NCI-H1930 (cell line): ENCODE results near the gene GPR176.
"Not testable (repeated sequence)": the region's sequence is repeated elsewhere in the genome, so short reads cannot be mapped to it uniquely, and the experiment has no call there.

Experiments
- DNase-seq, 2 experiments: peaks; one replicate each; lab custom pipeline; 2025; lab: John Stamatoyannopoulos, UW

Gene GPR176

DNA sequence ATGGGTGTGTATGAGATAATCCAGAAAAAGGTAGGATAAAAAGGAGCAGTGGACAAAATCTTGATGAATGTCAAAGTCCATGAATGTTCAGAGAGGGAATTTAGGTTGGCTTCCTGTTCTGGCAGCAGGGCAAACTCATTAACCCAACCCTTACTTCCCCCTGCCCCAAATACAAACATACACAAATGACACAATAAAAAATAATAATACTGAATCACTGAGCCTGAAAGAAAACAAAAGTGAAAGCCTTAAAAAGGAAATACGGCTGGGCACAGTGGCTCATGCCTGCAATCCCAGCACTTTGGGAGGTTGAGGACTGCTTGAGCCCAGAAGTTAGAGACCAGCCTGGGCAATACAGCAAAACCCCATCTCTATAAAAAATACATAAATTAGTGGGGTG, 62.9 kb downstream of the GPR176 start:
- no peak for DNase-seq

DNA sequence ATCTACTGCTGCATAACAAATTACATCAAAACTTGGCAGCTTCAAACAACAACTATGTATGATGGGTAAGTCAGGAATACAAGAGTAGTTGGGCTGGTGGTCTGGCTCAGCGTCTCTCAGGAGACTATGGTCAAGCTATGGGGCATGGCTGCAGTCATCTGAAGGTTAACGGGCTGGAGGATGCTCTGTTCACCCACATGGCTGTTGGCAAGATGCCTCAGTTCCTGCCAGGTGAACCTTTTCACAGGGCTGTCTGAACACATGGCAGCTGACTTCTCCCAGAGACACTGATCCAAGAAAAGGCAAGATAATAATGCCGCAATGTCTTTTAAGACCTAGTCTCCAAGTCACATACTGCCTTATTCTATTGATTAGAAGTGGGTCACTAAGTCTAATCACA, 63.7 kb downstream of the GPR176 start:
- no peak for DNase-seq

DNA sequence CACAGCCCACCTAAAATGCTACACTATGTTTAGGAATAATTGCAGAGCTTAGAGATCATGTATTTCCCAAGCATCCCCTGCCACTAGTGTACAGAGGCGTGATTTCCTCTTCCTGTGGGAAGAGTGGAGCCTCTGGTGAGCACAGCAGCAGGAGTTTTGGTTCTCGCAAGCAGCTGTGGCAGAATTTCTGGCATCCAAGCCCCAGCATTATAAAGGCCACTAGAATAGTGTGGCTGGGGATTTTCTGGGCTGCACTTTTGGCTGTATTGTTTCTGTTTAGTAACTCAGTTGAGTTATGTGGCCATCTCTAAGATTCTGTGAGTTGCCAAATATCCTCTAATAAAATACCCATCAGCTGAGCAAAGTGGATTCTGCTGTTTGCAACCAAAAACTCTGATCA, 64.7 kb downstream of the GPR176 start:
- DNase-seq, result no peak

DNA sequence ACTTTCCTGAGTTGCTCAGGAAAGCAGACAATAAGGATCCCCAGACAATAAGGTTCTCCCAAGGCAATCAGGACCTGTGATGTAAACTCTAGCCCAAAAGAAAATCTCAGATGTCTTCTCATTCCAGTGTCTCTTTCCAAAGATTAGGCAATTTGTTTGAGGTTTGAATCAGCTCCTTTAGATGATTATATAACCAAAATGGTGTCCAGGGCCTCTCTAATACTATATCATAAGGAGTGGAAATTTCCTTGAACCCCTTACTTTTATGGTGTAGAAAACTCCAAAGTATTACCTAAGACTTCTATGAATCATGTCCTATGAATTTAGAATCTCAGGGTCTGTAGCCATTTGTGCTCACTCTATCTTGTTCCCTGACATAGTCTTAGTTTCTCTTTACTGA, 65.9 kb downstream of the GPR176 start:
- no peak for DNase-seq

DNA sequence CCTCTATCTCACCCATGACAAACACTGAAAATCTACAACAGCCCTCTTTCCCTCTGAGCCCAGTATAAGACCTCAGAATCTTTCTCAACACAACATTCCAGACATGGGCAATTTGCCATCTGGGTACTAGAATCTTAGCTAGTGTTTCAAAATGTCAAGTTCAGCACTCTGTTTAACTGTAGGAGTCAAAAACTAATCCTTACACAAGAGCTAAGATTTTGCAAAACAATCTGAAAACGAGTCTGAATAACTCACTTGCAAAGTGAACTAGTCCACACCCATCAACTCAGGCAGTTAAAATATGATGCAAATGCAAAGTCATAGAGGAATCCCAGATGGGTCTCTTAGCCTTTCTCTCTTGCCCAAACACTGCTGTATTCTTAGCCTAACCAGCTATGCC, 67.8 kb downstream of the GPR176 start:
- no peak for DNase-seq

DNA sequence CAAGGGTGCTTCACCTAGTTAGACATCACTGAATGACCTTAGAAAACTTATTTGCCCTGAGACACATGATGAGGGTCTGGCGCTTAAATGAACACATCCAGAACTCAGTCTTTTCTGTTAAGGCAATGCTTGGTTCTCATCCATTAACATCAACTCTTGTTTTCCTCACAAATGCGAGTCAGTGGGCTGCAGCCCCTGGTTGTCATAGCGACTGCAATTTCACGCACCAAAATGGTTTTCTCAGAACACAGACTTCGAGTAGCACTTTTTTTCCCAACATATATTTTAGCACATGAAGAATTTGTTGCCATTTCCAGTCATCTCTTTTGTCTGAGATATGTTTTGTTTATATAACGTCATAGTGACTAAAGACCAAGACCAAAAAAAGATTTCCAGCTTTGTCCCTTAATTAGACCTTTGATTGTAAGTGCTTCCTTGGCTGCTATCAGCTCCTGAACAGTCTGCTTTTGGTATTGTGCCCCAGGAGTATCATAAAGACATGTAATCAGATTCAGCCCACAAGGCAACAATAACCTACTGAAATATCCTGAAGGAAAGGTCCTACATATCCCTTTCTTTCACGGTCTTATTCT, 68.5 kb downstream of the GPR176 start:
- no peak for DNase-seq

DNA sequence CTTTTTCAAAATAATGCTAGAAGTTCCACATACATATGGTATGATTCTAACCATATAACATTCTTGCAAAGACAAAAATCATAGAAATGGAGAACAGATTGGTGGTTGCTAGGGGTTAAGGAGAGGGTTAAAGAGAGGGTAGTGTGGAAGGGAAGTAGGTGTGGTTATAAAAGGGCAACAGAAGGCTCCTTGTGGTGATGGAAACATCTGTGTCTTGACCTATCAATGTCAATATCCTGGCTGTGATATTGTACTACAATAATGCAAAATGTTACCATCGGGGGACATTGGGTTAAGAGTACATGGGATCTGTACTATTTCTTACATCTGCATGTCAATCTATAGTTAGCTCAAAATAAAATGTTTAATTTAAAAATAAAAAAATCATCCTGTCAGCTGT, 69.6 kb downstream of the GPR176 start:
- no peak for DNase-seq

DNA sequence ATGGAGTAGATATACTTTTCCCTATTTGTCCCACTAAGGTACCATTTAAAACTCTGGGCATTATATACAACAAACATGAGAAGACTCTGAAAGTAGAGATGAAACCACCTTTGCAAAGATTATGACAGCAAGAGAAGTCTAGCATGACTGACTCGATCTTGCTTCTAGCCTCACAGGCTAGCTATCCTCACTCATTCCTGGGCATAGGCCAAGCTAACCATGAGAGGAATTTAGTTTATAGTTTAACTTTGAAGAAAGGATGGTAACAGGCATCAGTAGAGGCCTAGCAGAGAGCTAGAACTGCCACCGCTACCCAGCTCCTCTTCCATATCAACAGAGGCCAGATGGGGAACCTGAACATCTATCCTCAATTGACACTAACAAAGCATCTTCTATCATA, 74.0 kb downstream of the GPR176 start:
- DNase-seq, result no peak

DNA sequence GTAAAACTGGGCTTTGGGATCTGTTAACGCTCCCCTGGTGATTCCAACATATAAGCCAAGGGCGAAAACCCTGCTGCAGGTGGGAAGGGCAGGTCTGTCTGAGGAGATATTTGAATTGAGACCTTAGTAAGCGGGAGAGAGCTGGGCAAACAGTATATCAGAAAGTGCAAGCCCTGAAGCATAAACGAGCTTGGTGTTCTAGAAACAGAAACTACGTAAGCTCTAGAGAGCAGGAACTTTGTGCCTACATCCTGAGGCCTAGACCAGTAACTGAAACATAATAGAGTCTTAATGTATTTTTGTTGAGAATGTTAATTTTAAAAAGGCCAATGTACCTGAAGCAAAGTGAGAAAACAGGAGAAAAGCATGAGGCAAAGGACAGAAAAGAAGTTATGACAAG, 74.5 kb downstream of the GPR176 start:
- no peak for DNase-seq

DNA sequence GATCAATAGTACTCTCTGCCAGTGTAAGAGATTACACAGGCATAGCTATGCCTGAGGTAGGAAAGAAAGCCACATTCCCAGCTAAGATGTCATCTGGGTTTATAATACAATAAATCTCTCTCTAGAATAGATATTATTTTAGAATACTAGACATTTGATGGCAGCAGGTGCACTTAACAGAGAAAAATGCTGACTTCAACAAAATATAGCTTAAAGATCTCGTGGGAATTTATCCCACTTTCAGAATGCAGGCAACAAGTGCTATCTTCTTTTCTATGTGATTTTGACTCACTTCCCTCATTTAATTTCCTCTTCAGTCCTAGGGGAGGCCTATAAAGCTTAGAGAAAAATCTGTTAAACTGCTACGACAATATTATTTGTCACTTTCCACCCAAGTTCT, 76.5 kb downstream of the GPR176 start:
- DNase-seq, result no peak

DNA sequence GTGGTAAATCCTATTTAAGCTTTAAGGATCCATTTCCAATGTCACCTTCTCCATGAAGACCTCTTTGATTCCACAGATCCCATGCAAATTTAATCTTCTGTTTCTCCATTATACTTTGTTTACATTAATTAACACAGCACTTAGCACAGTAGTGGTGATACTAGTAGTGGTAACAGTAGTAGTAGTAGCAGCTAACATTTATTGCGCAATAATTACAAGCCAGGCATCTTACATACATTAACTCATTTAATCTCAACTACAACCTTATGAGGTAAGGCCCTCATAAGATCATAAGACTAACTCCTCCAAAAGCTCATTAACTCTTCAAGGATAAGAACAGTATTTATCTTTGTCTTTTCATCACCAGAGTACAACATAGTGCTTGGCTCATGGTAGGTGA, 82.6 kb downstream of the GPR176 start:
- DNase-seq, result no peak

DNA sequence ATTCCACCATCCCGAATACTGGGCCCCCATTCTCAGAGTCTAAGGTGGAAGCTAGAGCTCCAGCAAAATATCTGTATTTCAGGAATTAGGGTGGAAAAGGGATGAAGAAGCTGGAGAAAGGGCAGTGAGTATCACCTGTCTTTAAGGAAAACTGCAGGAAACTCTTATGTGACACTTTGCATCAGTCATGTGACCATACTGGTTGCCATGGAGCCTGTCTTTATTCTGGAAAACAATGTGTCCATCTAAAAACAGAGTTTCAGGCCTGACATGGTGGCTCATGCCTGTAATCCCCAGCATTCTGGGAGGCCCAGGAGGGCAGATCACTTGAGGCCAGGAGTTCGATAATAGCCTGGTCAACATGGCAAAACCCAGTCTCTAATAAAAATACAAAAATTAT, 84.5 kb downstream of the GPR176 start:
- DNase-seq, result no peak

DNA sequence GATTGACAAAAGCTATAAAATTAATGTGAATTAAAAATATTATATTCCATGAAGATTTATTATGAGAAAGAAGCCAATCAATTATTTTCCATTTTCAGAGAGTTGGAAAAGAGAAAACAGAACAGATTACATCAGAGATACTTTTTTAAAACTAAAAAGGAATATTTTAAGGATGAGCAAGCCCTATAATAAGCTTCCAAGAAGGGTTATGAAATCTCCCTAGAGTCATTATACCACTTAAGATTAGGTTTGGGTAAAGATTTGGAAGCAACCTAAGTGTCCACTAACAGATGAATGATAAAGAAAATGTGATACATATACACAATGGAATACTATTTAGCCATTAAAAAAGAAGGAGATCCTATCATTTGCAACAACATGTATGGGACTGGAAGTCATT, 85.8 kb downstream of the GPR176 start:
- DNase-seq, result no peak

DNA sequence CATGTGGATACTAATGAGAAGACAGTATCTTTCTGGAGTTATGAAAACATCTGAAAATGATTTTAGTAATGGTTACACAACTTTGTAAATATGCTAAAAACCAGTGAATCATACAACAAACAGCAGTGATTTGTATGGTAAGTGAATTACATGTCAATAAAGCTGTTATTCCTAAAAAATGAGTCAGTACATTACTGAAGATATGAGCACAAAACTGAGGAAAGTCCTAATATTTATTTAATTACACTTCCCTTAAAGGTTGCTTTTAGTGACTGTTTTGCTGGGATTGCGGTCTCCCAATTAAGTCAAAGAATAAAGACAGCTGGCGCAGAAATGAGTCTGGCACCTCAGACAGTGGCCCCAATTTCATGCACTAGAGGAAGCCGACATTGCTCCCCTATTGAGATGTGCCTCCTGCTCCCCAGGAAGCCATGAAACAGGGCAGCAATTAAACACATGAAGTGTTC, 86.5 kb downstream of the GPR176 start:
- peak in 1 of 2 experiments; percentile 32 for DNase-seq

DNA sequence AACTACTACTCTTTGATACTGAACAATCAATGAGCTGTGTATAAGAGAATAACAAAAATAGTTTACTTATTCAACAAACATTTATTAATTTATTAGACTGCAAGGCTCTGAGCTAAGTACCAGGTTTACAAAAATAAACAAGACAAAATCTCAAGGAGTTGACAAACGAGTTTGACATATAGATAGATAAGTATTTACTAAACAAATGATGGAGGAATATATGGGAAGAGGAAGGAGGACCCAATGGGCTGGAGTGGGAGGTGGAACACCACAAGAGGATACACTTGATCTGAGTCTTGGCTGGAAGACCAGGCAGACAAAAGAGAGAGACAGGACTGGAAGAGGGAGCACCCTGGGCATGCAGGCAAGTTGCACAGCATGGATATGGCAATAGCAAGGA, 89.9 kb downstream of the GPR176 start:
- DNase-seq, result no peak

DNA sequence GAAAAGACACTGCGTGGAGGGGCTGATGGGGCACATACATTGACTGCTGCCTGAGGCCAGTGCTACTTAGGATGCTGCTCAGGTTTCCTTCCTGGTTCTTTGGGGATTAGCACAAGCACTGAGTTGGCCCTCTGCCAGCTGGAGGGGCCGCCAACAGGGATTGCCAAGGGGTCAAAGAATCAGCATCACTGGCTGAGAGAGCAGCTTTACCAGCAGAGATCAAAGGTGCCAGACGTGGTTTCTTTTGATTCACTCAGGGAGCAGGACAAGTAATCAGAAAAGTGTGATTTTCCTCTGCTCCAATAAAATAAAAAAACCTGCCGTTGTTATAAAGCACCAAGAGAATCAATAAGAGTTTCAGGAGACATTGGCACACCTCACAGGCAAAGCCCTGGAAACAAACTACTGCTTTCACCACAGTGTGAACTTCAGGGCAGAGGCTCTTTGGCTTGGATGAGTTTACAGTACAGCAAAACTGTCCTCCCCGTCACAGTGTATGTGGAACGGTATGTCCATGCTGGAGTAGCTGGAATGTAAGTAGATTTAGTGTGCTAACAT, 91.6 kb downstream of the GPR176 start:
- DNase-seq, result no peak

DNA sequence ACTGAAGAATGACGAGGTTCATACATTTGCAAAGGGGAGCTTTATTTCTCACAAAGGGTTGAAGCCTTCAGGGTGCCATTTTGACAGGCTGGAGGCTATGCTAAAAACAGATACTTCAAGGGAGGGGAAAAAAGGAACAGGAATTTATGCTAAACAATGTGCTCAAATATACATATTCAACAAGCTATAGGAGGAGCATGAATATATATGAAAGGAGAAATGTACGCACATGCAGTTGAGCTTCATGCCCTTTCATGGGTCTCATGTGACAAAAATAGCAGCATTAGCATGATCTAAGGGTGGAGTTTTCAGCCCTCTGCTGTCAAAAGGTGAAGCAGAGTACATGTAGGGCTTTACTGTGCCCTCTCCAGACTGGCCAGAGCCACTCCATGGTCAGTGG, 93.1 kb downstream of the GPR176 start:
- DNase-seq, result no peak

DNA sequence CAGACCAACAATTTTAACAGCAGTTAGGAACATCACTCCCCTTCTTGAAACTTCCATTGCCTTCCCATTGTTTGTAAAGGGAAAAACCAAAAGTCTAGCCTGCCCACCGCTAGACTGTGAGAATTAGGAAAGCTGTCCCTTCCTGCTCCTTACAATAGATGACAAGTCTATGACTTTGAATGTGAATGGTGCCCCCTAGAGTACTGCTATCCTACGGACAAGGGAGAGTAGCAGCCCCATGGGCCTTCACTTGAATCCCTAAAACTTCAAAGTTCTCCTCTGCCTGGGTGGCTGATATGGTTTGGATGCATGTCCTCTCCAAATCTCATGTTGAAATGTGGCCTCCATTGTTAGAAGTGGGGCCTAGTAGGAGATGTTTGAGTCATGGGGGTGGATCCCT, 96.4 kb downstream of the GPR176 start:
- no peak for DNase-seq

DNA sequence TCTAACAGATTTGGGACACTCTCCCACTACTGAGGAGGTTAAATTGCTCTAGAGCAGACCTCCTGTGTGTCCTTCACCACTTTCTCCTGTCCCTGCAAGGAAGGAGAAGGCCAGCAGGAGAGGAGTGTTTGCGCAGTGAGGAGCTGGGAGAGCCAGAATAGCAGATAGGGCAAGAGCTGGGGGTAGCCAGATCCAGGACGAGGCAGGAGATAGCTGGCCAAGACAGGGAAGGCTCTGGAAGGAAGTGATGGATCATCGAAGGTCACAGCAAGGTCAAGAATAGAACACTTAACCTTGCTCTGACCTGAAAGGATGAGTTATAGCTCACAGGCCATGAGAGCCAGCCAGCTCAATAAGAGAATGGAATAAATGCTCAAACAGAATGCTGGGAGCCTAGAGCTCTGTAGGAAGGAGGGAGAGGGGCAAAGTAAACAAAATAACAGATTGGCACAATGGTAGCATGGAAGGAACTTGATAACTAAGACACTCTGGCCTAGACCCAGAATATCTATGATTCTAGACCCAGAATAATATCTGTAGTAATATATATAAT, 99.9 kb downstream of the GPR176 start:
- DNase-seq, result no peak

DNA sequence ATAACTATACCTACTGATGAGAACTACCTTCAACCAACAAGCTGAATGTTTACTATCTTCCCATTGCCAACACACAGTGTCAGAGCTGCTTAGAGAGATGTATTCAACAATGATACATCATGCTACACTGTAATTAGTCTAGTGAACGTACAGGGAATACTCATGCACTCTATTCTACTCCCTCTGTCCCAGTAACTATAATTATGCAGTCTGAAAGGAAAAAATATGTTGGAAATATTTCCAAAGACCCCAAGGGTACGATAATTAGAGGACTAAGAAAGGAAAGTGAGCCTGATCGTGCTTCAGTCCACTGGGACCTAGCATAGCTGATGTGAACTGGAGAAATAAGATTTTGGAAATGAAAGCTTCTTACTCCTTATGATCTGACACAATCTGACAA, 100.5 kb downstream of the GPR176 start:
- no peak for DNase-seq

DNA sequence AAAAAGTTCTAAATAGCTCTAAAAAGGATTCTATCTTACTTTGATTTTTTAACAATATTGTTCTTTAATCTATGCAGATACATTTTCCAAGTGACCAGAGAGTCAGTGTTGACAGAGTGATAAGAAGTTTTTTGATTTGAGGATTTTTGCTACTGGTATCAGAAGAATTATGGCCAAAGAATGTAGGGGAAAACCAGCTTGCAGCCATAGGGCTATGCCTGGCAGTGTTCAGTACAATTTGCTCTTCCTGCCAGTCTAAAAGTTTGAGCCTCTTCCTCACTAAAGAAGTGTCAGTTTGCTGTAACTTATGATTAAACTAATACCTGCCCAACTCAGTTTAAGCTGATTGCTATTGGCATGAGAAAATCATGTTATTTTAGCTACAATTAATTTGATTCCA, 102.2 kb downstream of the GPR176 start:
- DNase-seq, result no peak

DNA sequence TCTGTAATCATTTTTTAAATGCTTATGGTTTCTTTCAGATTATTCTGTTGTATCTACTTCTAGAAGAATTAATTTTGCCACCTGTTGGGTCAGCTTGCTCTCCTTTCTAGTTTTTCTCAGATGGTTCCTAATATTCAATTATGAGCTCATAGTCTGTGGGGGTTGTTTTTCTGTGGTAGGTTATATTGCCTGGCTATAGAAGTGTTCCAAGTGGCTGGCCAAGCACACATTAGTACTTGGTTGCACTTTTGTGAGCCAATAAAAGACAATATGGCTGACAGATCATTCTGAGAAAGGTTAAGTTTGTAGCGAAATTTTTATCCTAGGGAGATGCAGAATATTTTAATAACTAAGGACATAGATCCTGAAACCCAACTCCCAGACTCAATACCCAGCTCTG, 105.6 kb downstream of the GPR176 start:
- DNase-seq, result no peak

DNA sequence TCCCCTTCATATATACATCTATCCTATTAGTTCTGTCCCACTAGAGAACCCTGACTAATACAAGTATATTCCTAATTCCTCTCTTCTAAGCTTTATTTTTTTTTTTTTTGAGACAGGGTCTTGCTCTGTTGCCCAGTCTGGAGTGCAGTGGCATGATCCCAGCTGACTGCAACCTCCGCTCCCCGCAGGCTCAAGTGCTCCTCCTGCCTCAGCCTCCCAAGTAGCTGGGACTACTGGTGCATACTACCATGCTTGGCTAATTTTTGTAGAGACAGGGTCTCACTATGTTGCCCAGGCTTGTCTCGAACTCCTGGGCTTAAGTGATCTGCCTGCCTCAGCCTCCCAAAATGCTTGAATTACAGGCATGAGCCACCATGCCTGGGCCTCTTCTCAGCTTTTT, 107.4 kb downstream of the GPR176 start:
- not testable (repeated sequence) for DNase-seq

DNA sequence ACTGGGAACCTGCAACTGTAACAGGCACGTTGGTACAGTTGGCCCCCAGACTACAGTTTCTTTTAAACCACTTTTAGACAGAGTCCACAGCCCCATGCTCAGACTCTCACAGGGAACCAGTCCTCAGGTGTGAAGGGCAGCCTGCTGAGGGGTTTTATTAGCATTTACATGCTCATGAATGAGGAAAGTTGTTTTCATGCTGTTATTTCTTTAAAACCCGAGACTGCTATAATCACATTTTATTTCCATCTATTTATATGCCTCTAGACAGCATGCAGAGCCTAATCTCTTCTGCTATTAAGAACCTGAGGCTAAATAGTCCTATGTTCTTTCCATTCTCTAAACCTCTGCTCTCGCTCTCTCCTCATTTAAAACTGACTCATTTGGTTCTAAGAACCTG, 111.2 kb downstream of the GPR176 start:
- no peak for DNase-seq
